22Rv1 (cell line): Measurements from ENCODE around the gene ORAI3.
"Not testable (repeated sequence)": the region's sequence is repeated elsewhere in the genome, so short reads cannot be mapped to it uniquely, and the experiment has no call there.

ENCODE experiments used
- CTCF ChIP-seq: fragments of 450-650 bp; IDR thresholded peaks from 2 replicates; pipeline ENCODE4 v1.5.1; 2017; ENCODE audit warnings: mild to moderate bottlenecking
- ZFX ChIP-seq: fragments of 450-650 bp; IDR thresholded peaks from 2 replicates; pipeline ENCODE4 v1.6.1; 2017; ENCODE audit warnings: antibody characterized with exemption, borderline replicate concordance

- TF ChIP-seq ZFX, CTCF: not testable (repeated sequence)
These were observed 9.3 kb upstream of the ORAI3 start for GRCh38 chr16:30939571-30939970.
